Sigmoid colon (tissue), 4 donors: ENCODE data around the gene MAGI2.

Source experiments
- POLR2A ChIP-seq, 2 donors: fragments of 450-650 bp; IDR thresholded peaks; one replicate each; pipeline ENCODE4 v1.6.1; 2016; ENCODE audit warnings: antibody characterized with exemption in 2 of 2, mild to moderate bottlenecking in 2 of 2, moderate library complexity in 2 of 2
- POLR2AphosphoS5 ChIP-seq, 4 donors: sonication (generic); formaldehyde crosslinking; IDR thresholded peaks; one replicate each; pipeline ENCODE4 v1.6.1; 2017; ENCODE audit warnings: antibody characterized with exemption in 4 of 4
- TF ChIP-seq, protein P1 (sequence below), 4 experiments: fragments of 450-650 bp in 3 of 4; fragments of 200-600 bp in 1 of 4; IDR thresholded peaks; one replicate each; pipeline ENCODE4 v1.5.1; 2016 to 2019; ENCODE audit warnings: antibody characterized with exemption in 4 of 4, mild to moderate bottlenecking in 3 of 4, moderate library complexity in 2 of 4

DNA sequence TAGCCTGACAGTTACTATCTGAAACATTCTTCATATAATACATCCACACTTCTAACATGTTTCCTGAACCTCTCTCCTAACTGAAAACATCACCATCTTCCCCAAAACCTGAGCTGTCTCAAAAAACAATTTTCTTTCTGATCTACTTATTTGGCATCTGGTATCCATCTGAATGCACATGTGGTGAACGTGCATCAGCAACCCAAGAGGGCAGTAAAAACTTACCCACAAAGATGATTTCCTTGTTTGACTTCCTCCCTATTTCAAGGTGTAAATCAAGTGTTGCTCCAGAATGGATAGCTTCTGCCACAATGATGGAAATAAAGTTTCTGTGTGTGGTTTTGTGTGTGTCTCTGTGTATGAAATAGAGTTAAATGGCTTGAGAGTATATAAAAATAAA is 500.4 kb downstream of the MAGI2 start:
- TF ChIP-seq, protein P1, sequence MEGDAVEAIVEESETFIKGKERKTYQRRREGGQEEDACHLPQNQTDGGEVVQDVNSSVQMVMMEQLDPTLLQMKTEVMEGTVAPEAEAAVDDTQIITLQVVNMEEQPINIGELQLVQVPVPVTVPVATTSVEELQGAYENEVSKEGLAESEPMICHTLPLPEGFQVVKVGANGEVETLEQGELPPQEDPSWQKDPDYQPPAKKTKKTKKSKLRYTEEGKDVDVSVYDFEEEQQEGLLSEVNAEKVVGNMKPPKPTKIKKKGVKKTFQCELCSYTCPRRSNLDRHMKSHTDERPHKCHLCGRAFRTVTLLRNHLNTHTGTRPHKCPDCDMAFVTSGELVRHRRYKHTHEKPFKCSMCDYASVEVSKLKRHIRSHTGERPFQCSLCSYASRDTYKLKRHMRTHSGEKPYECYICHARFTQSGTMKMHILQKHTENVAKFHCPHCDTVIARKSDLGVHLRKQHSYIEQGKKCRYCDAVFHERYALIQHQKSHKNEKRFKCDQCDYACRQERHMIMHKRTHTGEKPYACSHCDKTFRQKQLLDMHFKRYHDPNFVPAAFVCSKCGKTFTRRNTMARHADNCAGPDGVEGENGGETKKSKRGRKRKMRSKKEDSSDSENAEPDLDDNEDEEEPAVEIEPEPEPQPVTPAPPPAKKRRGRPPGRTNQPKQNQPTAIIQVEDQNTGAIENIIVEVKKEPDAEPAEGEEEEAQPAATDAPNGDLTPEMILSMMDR (IDR thresholded peaks at IDR 0.05), result no peak
- TF ChIP-seq POLR2A (IDR thresholded peaks at IDR 0.05) (no peak), POLR2AphosphoS5 (IDR thresholded peaks at IDR 0.05) (no peak)
